ENCODE measurements around the gene PALM3.

DNA sequence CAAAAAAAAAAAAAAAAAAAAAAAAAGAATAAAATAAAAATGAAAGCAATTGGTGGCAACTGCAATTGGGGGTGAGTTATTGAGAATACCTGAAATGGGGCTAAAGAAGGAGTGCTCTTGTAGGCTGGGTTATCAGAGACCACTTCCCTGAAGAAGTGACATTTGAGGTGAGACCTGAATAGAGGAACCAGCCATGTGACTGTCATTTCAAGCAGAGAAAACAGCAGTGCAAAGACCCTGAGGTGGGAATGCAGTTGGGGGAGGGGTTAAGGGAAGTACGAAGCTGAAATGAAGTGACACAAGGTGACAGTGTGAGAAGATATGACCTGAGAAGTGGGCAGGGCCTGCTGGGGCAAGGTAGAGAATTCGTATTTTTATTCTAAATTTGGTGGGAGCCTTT is 4.3 kb upstream of the PALM3 start:
- no peak for TF ChIP-seq POLR2AphosphoS5 (IDR thresholded peaks at IDR 0.05)
- no peak for TF ChIP-seq POLR2A (IDR thresholded peaks at IDR 0.05)
